GM21390 (cell line): Measurements from ENCODE around the gene TBC1D14.
"Not testable (repeated sequence)": the region's sequence is repeated elsewhere in the genome, so short reads cannot be mapped to it uniquely, and the experiment has no call there.

Experiments used
- ATAC-seq: cut with Tn5 transposase; IDR thresholded peaks from one replicate; pipeline ENCODE4 v1.9.1; 2021; ENCODE audit not compliant: unreplicated experiment

TBC1D14 gene

DNA sequence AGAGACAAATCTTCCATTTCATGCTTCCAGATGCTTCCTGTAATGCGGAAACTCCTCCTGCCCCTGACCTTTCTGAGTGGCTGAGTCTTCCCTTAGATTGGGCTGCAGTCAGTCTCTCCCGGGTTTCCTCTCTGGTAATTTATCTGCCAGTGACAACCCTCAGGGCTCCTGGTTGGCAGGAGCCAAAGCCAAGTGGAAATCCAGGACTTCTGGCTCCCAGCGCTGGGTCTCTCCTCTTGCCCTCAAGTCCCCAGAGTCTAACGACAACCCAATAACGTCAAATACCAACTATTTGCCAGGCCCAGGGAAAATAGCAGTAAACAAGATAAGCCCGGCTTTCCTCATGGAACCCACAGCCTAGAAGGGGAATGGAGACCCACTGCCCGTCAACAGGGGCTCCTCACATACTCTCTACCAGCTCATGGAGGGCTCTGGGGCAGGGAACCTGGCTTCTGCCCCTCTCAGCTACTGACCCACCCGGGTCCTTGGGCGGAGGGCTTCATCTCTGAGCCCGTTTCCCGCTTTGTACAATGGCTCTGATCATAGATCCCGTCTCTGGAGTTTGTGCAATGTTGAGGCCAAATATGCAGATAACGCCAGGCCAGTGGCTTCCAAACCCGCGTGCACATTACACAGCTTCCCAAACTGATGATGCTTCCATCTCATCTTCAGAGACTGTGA, 1.1 kb upstream of the TBC1D14 start:
- no peak for ATAC-seq

DNA sequence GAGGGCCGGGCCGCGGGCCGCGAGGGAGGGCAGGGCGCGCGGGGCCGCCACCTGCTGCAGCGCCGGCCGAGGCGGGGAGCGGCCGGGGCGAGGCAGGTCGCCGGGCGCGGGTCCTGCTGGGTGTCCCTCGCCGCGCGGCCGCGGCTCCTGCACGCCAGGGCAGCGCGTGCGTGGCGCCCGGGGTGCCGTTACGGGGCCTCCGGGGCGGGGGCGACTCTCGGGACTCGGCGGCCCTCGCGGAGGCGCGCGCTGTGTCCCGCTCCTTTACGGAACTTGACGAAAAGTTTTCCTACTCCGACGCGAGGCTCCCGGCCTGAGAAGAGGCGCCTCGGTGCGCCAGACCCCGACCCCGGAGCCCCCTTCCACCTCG, 329 bp downstream of the TBC1D14 start:
- peak; percentile 39 for ATAC-seq

DNA sequence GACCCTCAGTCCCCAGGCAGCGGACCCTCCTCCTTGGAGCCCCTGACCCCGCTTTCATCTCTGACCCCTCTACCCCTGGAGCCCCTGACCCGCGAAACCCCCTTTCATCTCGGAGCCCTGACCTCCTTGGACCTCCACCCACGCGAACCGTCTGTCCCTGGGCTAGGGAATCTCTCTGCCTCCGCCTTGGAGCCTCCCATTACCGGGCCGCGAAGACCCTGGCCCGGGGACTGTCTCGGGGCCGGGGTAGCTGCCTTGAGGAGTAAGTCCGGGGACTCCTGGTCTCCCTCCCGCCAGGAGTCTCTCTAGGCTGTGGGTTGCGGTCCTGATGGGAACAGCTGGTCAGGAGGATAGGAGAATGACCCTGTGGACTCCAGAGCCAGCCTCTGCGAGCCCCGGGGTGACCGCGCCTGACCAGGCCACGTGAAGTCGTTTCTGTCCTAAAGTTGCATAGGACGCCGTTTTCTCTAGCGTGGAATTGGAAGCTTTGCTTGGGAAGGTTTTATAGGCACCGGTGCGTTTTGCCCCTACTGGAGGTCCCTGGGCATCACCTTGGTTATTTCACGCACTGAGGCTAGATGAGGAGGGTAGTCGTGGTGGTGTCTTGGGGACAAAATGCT, 824 bp downstream of the TBC1D14 start:
- no peak for ATAC-seq

DNA sequence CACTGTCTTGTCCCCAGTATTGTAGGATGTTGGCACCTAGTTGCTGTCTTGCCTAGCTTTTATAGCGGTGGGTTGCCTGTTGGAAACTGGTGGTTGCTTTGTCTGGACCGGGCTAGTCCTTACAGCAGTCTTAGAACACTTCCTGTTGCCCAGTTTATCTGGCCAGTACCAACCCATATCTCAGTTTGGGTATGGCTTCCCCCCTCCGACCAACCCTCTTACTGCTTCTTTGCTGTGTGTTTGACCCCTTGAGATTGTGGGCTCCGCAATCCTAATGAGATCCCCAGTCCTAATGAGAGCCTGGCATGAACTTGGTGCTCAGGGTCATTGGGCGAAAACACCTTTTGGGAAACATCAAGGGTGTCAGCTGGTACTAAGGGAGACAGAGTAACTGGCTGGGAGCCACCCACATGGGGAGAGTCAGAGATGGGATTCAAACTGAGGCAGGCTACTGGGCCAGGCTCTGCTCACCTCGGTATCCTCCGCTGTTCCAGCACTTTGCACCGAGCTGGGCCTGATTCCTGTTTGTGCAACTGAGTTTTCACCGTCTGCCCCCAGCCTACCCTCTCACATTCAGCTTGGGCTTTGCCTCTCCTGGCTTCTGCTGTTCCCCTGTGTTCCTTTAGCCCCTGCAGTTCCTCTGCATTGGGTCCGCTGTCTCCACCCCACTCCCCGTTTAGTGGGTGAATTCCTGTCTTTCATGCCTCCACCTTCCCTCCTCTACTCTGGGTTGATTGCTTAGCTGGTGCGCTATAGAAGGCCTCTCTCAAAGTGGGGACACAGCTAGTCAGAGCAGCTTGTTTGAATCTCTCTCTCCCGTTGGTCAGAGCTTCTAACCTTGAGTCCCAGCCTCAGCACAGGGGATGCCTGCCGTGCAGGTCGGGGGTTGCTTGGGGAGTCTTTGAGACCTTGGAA, 1.6 kb downstream of the TBC1D14 start:
- ATAC-seq: no peak

DNA sequence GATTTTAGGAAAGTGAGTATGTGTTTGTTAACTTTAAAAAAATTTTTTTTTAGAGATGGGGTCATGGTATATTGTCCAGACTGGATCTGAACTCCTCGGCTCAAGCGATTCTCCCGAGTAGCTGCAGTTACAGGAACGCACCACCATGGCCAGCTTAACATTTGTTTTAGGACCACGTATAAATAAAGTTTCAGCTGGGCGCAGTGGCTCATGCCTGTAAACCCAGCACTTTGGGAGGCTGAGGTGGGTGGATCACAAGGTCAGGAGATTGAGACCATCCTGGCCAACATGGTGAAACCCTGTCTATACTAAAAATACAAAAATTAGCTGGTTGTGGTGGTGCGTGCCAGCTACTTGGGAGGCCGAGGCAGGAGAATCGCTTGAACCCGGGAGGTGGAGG, 2.3 kb downstream of the TBC1D14 start:
- ATAC-seq: not testable (repeated sequence)

DNA sequence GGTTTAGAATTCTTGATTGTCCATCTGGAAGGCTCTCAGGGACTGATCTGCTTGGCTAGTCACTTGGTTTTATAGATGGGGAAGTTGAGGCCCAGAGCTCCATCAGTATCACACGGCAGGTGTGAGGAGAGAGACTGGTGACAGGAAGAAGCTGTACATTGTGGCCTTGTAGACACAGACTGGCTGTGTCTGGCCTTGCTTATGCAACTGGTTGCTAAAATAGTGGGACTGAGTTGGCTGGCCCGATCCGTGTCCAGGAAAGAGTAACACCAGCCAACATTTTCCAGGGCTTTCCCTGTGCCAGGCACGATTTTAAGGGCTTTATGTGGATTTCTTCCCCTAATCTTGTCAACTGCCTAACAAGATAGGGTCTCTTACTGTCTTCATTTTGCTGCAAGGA, 2.8 kb downstream of the TBC1D14 start:
- no peak for ATAC-seq

DNA sequence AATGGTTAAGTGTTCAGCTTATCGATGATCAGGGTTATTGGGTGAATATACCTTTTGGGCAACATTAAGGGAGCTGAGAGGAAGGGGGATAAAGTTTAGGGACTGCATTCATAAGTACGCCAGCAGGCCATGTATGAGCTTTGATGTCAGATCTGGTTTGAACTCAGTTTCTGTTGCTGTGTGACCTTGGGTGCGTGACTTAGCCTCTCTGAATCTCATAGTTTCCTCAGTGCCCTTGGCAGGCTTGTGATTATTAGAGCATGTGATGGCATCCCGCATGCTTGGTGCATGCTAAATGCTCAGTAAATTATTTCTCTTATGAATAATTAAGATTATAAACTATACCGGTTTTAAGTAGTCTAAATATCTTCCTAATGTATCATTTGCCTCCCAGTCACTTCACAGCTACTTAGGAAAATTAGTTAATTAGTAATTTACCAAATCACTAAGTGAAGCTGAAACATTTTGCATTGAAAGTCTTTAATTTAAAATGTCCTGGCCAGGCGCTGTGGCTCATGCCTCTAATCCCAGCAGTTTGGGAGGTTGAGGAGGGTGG, 3.8 kb downstream of the TBC1D14 start:
- ATAC-seq: no peak

DNA sequence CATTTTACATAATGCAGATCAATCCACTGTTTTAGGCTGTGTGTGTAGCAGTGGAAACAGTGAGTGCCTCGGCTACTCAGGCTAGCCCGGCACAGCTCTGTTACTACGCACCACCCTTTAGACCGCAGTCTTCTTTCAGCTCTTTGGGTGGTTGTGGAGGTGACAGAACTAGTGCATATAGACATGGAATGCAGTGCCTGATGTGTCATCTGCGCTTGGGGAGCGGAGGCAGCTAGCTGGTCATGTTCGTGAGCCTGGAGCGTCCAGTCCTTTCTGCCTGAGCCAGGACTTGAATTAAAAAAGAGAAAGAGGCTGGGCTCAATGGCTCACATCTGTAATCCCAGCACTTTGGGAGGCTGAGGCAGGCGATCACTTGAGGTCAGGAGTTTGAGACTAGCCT, 4.8 kb downstream of the TBC1D14 start:
- ATAC-seq: no peak

DNA sequence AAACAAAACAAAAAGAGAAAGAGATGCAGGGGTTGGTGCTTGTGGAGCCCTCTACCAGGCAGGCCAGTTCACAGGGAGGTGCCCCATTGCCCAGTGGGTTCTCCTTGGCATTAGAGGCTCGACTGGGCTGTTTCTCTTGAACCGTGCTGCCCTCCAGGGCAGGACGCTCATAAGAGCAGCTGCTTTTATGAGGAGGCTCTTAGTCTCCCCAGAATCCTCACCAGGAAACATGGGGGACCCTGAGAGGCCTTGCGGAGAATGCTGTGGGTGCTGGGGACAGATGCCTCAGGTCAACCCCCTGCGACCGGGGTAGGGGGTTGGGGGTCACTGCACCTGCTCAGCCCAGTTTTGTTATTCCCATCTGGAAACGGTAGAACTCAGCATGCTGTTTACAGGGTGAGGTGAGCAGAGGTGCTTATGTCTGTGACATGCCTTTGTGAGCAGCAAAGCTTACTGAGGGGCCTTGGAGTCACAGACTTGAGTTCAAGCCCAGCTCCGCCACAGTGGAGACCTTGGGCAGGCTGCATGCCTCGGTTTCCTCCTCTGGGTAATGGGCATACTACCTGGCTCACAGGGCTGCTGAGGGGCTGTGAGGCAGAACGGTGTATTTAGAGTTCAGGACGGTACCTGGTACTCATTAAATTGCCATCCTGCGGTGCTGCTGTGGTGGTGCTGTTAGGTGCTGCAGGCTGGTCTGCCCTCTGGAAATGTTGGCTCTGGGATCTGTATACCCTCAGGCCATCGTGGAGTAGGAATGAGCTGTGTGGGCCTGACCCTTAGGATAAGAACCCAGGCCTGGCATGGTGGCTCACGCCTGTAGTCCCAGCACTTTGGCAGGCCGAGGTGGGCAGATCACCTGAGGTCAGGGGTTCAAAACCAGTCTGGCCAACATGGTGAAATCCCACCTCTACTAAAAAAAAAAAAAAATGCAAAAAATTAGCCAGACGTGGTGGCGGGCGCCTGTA, 5.7 kb downstream of the TBC1D14 start:
- no peak for ATAC-seq

DNA sequence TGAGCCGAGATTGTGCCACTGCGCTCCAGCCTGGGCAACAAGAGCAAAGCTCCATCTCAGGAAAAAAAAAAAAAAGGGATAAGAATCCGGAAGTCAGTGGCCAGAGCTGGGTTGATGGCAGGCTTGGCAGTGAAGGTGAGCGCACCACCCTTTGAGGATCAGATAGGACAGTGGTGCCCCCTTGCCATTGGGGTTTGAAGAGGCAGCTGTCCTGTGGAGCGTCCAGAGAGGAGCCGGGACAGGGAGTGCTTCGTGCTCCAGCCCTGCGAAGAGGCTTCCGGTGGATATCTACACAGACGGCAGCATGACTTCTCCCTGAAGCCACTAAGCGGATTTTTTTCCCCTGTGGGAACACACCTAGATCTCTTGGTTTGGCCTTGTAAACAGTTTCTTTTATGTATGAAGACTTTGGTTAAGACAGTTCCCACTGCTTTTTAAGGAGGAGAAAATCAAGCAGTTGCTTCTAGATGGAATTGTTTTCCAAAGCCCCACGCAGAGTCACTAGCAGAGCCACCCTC, 6.5 kb downstream of the TBC1D14 start:
- ATAC-seq: no peak

DNA sequence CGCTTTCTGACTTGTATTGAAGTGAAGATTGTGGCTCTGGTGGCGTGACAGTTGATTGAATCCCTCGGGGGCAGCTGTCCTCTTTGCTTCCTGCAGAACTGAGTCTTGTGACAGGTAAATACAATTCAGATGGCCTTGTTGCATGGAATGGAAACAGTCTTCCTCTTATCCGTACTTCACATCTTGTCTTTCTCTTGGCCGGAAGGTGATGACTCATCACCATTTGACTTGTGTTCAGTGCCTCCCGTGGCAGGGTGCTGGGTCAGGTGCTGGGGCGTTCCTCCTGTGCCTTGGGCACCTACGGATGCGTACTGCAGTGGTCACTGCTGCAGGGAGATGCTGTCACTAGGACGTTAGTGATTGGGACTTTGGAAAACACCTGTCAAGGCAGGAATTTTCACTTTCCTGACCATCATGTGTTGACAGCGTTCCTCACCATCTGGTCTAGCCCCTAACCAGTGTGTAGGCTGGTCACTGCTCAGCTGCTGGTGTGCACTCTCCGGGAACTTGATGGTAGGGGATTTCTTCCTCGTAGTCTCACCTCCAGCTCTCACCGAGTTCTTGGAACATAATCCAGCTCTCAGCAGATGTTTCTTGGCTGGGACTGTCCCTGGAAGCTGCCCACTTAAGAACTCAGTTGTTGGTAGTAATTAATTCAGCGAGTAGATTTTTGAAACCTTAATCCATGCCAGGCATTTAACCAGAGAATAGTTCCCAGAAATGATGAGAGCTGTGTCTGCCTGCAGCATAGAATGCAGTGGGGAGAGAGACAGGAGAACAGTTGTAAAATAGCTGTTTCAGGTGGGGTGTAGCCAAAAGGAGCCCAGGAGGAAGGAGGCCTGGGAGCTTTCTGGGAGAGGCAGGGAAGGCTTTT, 7.2 kb downstream of the TBC1D14 start:
- no peak for ATAC-seq

DNA sequence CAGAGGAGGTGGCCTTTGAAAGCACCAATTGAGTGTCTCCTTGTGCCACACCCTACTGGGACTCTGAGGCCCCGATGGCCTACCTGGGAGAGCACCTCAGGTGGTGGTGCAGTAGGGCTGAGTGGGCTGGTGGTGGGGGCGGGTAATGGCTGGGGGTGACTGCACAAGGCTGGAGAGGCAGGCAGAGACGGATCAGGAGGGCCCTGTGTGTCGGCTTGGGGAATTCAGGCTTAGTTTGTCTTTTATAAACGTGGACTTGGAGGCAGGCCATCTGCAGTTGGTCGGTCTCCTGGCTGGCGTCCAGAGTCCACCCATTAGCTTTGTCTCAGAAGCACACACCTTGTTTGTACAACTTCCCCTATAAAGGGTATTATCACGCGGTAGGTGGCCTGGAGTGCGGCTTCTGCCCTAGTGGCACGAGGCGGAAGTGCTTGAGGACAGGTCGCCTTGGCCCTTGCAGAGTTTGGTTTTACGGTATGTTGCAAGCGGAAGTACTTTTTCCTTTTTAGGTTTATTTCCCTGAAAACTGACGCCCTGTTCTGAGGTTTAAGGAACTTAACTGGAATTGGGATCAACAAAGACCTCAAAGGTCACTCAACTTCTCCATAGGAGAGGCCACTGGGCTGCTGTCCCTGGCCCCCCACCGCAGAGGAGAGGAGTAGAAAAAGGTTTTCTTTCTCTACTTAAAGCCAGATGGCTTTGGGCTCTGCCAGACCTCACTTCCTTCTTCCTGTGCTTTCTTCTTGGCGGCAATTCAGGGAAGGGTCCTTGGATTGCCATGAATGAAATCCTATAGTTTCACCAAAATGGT, 8.0 kb downstream of the TBC1D14 start:
- ATAC-seq: peak; percentile 77

DNA sequence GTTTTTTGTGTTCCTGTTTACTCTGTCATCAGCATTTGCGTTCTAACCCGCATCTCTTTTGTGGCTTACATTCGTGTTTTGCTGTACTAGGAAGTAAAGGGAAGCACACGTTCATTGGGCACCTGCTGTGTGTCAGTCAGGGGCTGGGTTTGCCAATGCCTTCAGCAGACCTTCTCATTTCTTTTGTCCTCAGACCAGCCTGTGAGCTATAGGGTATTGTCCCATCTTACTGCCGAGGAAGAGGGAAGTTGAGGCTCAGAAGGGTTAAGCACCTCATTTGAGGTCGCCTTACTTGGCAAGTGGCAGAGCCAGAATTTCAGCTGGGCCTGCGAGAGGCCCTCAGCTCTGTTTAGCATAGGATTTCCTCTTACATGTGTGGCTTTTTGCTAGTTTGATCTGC, 8.7 kb downstream of the TBC1D14 start:
- ATAC-seq: no peak

DNA sequence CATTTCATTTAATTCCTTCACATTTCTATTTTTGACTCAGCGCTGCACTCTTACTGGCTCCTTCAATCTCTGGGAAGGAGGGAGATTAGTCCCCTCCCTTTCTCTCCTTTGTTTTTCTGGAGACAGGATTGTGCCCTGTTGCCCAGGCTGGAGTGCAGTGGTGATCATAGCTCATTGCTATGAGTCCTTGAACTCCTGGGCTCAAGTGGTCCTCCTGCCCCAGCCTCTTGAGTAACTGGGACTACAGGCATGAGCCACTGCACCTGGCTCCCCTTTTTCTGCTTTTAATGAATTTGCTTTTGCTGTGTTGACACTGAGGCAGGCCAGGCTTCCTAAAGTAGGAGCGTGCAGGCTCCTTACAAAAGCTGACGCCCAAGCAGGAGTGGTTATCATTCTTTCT, 10.5 kb downstream of the TBC1D14 start:
- no peak for ATAC-seq

DNA sequence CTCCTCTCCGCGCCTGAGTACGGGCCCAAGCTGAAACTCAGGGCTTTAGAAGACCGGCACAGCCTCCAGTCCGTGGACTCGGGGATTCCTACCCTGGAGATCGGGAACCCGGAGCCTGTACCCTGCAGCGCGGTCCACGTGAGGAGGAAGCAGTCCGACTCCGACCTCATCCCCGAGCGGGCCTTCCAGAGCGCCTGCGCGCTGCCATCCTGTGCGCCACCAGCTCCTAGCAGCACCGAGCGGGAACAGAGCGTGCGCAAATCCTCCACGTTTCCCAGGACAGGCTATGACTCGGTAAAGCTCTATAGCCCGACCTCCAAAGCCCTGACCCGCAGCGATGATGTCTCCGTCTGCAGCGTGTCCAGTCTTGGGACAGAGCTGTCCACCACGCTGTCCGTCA, 13.9 kb downstream of the TBC1D14 start:
- ATAC-seq: no peak

DNA sequence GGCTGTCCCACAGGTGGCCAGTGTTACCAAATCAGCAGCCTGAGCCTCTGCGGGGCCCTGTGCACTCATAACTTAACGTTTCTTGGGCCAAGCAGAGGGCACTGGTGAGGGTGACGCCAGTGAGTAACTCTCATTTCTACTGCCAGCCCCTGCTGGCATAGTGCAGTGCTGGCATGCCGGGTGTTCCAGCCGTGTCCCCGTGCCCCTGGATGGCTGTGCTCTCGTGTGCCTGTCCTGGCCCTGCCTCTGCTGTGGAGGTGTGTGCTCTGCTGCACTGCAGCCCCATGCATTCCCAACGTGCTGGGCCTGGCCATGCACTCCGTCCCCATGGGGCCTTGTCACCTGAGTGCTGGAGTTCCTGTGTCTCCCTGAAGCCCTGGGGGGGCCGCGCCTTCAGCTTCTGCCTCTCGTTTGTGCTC, 14.7 kb downstream of the TBC1D14 start:
- ATAC-seq: no peak

DNA sequence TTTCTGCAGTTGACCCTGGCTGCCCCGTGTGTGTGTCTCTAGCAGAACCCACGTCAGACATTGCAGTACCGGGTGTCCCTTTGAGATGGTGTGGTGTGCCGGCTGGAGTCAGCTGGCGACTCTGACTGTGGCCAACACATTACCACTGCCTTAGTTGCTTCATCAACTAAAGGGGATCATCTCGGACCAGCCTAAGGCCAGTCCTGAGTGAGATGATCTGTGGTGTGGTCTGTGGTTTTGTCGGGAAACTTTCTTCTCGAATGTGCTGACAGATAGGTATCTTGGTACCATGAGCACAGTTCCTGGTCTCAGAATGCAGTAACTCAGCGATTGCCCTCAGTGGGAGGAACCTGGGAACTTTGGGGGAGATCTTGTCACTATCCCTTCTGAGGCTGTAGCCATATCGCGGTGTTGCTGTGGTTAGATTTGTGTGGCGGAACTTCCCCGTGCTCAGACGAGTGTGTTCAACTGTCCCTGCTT, 15.8 kb downstream of the TBC1D14 start:
- no peak for ATAC-seq

DNA sequence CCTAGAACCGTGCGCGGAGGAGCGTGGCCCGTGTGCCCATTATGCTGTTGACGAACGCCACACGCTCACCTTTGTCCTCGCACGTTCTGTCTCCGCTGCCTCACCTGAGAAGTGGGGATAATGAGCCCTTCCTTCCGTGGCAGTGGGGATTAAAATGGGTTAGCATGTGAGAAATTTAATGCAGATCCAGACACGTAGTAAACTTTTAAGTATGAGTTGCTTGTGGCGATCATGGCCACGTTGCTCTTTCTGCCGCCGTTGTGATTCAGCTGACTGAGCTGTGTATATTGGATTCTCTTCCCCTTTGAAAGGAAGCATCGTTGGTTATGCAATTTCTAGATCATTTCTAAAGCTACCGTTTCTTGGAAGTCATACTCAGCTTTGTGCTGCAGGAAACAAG, 16.5 kb downstream of the TBC1D14 start:
- ATAC-seq: no peak
